HS-5 (cell line): ENCODE results near the gene F13B.
A peak's percentile ranks its signal among the peaks of the same experiment; 100 is the strongest.
"Not testable (repeated sequence)": the region's sequence is repeated elsewhere in the genome, so short reads cannot be mapped to it uniquely, and the experiment has no call there.

ENCODE experiments used
- DNase-seq: peaks from one replicate; pipeline ENCODE4 v3.0.0-alpha.2; 2012; ENCODE audit warnings: low read depth

F13B gene

GRCh38 chr1:197042676-197043341 is 24.3 kb downstream of the F13B start:
- DNase-seq, result no peak

DNA sequence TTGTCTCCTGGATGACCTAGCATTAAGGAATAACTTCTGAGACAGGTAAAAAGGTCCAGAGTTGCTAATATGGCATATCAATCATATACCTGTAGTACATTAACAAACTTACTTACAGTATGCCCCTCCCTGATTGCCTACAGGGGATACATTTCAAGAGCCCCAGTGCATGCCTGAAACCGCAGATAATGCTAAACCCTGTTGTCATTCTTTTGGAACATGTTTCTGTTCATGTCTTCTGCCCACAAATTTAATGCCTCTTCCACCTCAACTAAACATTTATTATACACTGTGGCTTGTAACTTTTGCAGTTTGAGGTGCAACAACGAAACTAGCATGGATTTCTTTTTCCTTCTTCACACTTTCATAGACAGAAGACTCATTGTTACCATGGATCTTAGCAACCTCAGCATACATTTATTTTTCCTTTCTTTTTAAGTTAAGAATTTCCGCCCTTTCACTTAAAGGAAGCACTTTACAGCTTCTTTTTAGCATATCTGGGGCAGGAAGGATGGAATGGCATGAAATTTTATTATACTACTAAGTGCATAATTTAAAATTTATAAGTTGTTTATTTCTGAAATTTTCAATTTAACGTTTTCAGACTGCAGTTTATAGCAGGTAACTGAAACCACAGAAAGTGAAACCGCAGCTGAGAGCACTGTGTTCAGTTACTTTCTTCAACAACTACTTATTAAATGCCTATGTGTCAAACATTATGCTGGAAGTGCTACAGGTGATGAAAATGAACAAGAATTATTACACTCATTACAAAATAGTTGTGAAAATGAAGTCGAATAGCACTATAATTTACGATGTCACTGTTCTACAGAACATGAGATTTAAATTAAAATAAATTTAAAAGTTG is 25.3 kb downstream of the F13B start:
- no peak for DNase-seq

- DNase-seq, result no peak
Measured at GRCh38 chr1:197036861-197037260, 30.2 kb downstream of the F13B start.

- DNase-seq, result peak; percentile 60
Measured at GRCh38 chr1:197034631-197035339, 32.3 kb downstream of the F13B start.

DNA sequence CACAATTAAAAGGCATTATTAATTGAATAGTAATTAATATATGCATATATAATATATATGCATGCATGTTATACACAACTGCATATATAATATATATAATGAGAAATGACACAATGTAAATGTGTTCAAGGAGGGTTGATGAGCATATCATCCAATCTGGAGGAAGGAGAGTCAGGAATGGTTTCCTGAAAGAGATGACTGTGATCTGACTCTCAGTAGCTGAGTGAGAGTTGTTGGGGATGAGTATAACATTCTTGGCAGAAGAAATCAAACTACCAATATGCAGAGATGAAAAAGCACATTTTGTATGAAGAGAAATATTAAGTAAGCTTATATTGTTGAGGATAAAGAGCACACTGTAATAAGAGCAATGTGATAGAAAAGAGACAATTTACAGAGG is 37.3 kb downstream of the F13B start:
- peak; percentile 28 for DNase-seq

GRCh38 chr1:197027359-197027758 is 39.7 kb downstream of the F13B start:
- DNase-seq, result no peak

DNA sequence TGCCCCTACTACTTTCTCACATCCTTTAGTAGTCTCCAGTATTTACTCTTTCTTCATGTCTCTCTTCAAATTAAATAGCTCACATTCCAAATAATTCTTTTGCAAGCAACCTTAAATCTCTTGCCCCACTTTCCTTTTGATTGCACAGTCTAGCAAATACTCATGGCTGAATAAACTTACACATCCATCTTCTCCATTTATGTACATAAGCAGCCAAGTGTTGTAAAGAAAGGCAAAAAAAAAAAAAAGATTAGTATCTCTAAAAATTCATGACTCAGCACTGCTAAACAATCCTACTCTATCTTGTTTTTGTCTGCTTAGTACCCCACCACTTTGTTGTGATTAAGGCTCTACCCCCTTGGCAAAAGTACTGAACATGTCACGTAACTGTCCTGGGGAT is 42.6 kb downstream of the F13B start:
- no peak for DNase-seq

GRCh38 chr1:197021716-197022115 is 45.3 kb downstream of the F13B start:
- DNase-seq, result no peak

DNA sequence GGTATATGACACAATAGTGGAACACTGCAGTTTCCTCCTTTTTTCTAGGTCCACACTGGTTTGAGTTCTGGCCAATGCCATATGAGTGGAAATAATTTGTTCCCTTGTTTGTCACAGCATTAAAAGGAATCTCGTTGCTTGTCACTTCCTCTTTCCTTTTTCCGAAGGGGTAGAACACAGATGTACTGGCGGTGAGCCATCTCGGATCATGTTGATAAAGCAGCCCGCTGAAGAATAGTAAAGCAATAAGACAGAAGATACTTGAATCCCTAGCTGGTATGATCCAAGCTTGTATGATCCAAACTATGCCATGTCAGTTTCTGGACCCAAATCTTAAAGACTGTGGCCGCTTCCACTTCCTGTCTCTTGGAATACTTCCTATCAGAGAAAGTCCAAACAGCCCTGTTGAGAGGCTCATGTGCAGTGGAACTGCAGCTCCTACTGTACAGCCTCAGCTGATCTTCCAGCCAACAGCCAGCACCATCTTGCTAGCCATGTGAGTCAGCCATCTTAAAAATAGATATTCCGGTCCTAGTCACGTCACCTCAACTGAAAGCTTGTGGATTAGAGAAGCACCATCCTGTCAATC is 49.4 kb downstream of the F13B start:
- no peak for DNase-seq

DNA sequence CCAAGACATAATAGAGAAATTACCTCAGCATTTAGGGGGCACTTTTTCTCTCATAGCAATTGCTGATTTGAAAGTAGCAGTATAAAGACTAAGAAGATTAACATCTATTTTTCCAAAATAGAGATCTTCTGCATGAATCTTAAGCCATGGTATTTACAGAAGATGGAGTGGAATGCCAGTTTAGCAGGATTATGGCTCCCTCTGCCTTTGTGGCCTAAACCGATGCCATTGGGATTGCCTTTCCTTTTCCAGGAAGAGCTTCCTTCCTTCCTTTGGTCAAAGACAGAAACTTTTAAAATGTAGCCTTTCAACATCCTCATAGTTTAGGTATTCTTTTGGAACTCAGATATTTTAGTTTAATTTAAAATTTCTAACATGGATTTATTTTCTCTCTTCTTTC is 50.3 kb downstream of the F13B start:
- DNase-seq, result no peak

GRCh38 chr1:197013234-197013633 is 53.8 kb downstream of the F13B start:
- DNase-seq, result no peak

DNA sequence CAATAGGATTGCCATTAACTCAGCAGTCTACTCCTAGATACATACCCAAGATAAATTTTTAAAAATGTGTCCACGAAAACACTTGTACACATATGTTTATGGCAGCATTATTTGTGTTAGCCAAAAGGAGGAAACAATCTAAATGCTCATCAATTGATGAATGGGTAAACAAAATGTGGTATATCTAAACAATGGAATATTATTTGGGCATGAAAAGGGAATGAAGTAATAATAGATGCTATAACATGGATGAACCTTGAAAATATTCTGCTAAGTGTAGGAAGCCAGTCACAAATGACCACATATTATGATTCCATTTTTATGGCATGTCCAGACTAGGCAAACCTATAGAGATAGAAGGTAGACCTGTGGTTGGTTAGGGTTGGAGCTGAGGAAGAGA is 55.4 kb downstream of the F13B start:
- DNase-seq, result no peak

- no peak for DNase-seq
Measured at GRCh38 chr1:197008861-197009260, 58.2 kb downstream of the F13B start.

DNA sequence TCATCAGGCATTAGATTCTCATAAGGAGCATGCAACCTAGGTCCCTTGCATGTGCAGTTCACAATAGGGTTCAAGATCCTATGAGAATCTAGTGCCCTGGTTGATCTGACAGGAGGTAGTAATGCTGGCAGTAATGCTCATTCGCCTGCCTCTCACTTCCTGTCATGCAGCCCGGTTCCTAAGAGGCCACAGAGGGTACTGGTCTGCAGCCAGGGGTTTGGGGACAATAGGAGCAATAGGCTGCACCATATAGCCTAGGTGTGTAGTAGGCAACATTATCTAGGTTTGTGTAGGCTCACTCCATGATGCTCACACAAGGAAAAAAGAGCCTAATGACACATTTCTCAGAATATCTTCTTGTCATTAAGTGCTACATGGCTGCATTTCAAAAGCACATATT is 63.9 kb downstream of the F13B start:
- DNase-seq, result no peak

GRCh38 chr1:197001828-197002227 is 65.2 kb downstream of the F13B start:
- no peak for DNase-seq

GRCh38 chr1:196997423-196997822 is 69.6 kb downstream of the F13B start:
- peak; percentile 42 for DNase-seq

- no peak for DNase-seq
Measured at GRCh38 chr1:196993916-196994315, 73.1 kb downstream of the F13B start.

DNA sequence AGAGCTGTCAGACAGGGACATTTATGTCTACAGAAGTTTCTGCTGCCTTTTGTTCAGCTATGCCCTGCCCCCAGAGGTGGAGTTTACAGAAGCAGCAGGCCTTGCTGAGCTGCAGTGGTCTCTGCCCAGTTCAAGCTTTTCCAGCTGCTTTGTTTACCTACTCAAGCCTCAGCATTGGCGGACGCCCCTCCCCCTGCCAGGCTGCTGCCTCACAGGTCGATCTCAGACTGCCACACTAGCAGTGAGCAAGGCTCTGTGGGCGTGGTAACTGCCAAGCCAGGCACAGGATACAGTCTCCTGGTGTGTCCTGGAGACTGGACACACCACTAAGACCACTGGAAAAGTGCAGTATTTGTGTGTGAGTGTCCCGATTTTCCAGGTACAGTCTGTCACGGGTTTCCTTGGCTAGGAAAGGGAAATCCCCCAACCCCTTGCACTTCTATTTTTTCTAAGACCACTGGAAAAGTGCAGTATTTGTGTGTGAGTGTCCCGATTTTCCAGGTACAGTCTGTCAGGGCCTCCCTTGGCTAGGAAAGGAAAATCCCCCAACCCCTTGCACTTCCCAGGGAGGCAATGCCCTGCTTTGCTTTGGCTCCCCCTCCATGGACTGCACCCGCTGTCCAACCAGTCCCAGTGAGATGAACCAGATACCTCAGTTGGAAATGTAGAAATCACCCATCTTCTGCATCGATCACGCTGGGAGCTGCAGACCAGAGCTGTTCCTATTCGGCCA is 75.0 kb downstream of the F13B start:
- DNase-seq, result not testable (repeated sequence)
